ENCODE measurements around the gene LRTM1.

GRCh38 chr3:54936561-54936960, 8.7 kb upstream of the LRTM1 start:
- TF ChIP-seq POLR2A (IDR thresholded peaks at IDR 0.05): no peak
- no peak for TF ChIP-seq CTCF (IDR thresholded peaks at IDR 0.05)

Data from uterus (tissue), 2 donors.